Peyer's patch (tissue), 4 donors: ENCODE measurements around the gene PIN1.

Experiments used
- POLR2A ChIP-seq, 2 donors: fragments of 450-650 bp; IDR thresholded peaks; one replicate each; pipeline ENCODE4 v1.5.1; 2017; ENCODE audit warnings: antibody characterized with exemption in 2 of 2, mild to moderate bottlenecking in 2 of 2, moderate library complexity in 2 of 2
- TF ChIP-seq, protein P1 (sequence below), 6 experiments: fragments of 450-650 bp in 4 of 6; fragments of 200-600 bp in 2 of 6; sonication (generic) in 1 of 6; IDR thresholded peaks; one replicate each; pipeline ENCODE4 v1.5.1; 2017 to 2019; ENCODE audit warnings: antibody characterized with exemption in 6 of 6, mild to moderate bottlenecking in 3 of 6, moderate library complexity in 1 of 6

DNA sequence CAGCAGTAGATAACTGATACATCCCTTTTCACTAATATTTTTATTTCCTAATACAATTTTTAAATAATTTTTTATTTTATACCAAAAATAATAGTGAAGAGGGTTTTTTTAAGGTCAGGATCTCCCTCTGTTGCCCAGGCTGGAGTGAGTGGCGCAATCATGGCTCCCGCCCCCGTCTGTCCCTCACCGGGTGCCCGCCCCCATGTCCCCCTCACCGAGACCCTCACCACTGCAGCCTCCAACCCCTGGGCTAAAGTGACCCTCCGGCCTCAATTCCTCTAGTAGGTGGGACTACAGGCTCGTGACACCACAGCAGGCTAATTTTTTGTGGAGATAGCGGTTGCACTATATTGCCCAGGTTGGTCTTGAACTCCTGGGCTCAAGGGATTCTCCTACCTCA lies 48.8 kb upstream of the PIN1 start:
- TF ChIP-seq, protein P1, sequence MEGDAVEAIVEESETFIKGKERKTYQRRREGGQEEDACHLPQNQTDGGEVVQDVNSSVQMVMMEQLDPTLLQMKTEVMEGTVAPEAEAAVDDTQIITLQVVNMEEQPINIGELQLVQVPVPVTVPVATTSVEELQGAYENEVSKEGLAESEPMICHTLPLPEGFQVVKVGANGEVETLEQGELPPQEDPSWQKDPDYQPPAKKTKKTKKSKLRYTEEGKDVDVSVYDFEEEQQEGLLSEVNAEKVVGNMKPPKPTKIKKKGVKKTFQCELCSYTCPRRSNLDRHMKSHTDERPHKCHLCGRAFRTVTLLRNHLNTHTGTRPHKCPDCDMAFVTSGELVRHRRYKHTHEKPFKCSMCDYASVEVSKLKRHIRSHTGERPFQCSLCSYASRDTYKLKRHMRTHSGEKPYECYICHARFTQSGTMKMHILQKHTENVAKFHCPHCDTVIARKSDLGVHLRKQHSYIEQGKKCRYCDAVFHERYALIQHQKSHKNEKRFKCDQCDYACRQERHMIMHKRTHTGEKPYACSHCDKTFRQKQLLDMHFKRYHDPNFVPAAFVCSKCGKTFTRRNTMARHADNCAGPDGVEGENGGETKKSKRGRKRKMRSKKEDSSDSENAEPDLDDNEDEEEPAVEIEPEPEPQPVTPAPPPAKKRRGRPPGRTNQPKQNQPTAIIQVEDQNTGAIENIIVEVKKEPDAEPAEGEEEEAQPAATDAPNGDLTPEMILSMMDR (IDR thresholded peaks at IDR 0.05), result no peak
- no peak for TF ChIP-seq POLR2A (IDR thresholded peaks at IDR 0.05)
